ES-I3 (cell line): Measurements from ENCODE around the gene NAP1L5.

Source experiments
- H3K36me3 ChIP-seq: 2 replicates; pipeline ENCODE4 v1.6.1; 2013; ENCODE audit warnings: mild to moderate bottlenecking, low read length, control low read depth, moderate library complexity; ENCODE audit not compliant: insufficient read depth
- H3K4me1 ChIP-seq: 2 replicates; pipeline ENCODE4 v1.6.1; 2013; ENCODE audit warnings: mild to moderate bottlenecking, control low read depth, low read length; ENCODE audit not compliant: insufficient read depth
- H3K9ac ChIP-seq: 2 replicates; pipeline ENCODE4 v1.6.1; 2013; ENCODE audit warnings: low read depth, mild to moderate bottlenecking, low read length, moderate library complexity
- H3K9me3 ChIP-seq: 2 replicates; pipeline ENCODE4 v1.6.1; 2013; ENCODE audit warnings: mild to moderate bottlenecking, low read length, moderate library complexity; ENCODE audit not compliant: control insufficient read depth, insufficient read depth

NAP1L5 gene

GRCh38 chr4:88731381-88731780 lies 33.8 kb upstream of the NAP1L5 start:
- H3K36me3 ChIP-seq: peaks cover 8% of the 10 kb centered on the region; the same call in 1 of the 2 replicates

GRCh38 chr4:88730811-88731210 lies 33.2 kb upstream of the NAP1L5 start:
- Histone ChIP-seq H3K9me3 (no peaks in the 10 kb centered on the region), H3K4me1 (no peaks in the 10 kb centered on the region), H3K9ac (no peak overlapping the region), H3K36me3 (0 out of 2 replicates have a peak, but pooled peaks cover 7% of the 10 kb centered on the region)

More at GRCh38 chr4:88731381-88731780, 33.8 kb upstream of the NAP1L5 start:
- Histone ChIP-seq H3K4me1 (no peaks in the 10 kb centered on the region), H3K9me3 (no peaks in the 10 kb centered on the region), H3K9ac (no peak overlapping the region)

DNA sequence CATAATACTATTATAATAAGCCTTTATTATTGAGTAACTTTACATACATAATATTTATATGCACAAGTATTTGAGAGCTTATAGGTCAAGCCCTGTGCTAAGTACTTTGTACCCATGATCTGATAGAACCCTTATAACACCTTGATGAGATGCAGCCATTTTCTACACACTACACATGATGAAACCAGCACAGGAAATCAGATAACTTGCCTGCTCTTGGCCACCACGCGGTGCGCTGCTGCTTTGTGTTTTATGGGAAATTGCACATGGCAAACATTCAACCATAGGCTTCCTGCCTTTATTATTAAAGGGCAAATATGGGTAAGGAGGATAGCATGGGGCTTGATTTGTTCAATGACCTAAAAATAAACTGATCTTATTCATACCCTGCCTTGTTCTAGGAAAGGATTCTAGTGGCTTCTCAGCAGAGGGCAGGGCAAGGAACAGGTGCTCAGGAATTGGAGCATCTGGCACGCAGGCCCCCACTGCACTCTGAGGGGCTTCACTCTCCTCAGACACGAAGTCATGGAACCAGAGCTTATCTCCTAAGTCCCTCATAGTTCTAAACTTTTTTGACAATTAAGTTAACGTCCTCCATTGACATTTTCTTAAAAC lies 31.6 kb upstream of the NAP1L5 start:
- Histone ChIP-seq H3K9me3 (no peaks in the 10 kb centered on the region), H3K9ac (no peak overlapping the region), H3K36me3 (0 out of 2 replicates have a peak, but pooled peaks cover 7% of the 10 kb centered on the region), H3K4me1 (peaks cover 6% of the 10 kb centered on the region; the same call in 1 of the 2 replicates)

- H3K4me1 ChIP-seq: peaks cover 6% of the 10 kb centered on the region; the same call in 1 of the 2 replicates
- 0 out of 2 replicates have a peak, but pooled peaks cover 7% of the 10 kb centered on the region for H3K36me3 ChIP-seq
- H3K9me3 ChIP-seq: no peaks in the 10 kb centered on the region
- no peak overlapping the region for H3K9ac ChIP-seq
Measured at GRCh38 chr4:88728146-88728545, 30.5 kb upstream of the NAP1L5 start.

DNA sequence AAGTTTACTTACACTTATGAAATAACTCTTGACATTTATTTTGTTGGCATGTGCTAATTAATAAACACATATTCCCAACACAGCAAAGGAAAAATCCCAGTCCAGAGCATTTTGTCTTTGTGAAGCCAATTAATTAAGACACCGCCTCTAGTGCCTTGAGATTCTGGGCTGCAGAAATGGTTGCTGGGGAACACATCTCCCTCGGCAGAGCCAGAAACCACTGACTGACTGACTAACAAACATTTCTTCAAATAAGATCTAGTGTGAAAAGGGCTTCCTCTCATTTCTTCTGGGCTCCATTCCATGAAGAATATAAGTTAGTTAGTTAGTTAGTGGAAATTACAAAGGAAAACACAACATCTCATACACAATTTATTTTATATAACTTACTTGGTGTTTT lies 28.4 kb upstream of the NAP1L5 start:
- Histone ChIP-seq H3K9me3 (no peaks in the 10 kb centered on the region), H3K9ac (no peak overlapping the region), H3K4me1 (peaks cover 6% of the 10 kb centered on the region; the same call in 1 of the 2 replicates), H3K36me3 (0 out of 2 replicates have a peak, but pooled peaks cover 7% of the 10 kb centered on the region)

DNA sequence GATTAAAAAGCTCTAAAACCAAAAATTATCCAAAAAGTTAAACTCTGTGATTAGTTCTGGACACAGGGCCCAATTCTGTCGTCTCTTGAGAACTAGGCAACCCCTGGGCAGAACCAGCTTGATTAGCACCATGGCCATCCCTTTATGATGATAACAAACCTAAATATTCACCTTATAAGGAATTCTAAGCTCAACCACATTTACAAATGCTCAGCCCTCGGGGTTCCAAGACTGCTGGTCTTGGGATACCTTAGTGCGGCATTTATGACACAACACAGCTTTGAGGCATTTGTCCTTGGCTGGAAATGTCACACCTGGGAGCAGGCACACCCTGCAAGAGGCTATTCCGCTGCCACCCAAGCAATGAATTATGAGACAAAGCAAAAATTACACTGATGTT lies 27.5 kb upstream of the NAP1L5 start:
- Histone ChIP-seq H3K9me3 (no peaks in the 10 kb centered on the region), H3K4me1 (peaks cover 6% of the 10 kb centered on the region; the same call in 1 of the 2 replicates), H3K36me3 (0 out of 2 replicates have a peak, but pooled peaks cover 7% of the 10 kb centered on the region), H3K9ac (no peak overlapping the region)

DNA sequence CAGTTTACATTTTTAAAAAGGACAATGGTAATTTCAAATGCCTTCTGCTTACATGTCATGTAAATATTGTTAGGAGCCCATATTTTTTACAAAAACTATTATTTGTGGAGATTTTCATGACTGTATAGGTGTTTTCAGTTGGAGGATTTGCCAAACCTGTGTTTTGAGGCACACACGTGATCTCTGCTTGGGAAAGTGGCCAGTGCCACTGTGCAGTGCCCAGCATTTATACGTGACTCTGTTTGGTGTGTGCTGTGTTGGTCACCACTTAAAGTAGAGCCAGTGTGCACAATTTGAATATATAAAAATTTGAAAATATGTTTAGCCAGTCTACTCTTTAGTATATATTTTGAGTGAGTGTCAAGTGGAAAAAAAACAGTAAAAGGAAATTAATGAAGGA lies 26.8 kb upstream of the NAP1L5 start:
- H3K9me3 ChIP-seq: no peaks in the 10 kb centered on the region
- H3K36me3 ChIP-seq: 0 out of 2 replicates have a peak, but pooled peaks cover 7% of the 10 kb centered on the region
- H3K9ac ChIP-seq: no peak overlapping the region
- H3K4me1 ChIP-seq: peaks cover 6% of the 10 kb centered on the region; the same call in 1 of the 2 replicates

- Histone ChIP-seq H3K36me3 (0 out of 2 replicates have a peak, but pooled peaks cover 4% of the 10 kb centered on the region), H3K9me3 (peaks cover 4% of the 10 kb centered on the region; the same call in 1 of the 2 replicates), H3K4me1 (peaks cover 6% of the 10 kb centered on the region; the same call in 1 of the 2 replicates), H3K9ac (no peak overlapping the region)
Measured at GRCh38 chr4:88722828-88723227, 25.2 kb upstream of the NAP1L5 start.

DNA sequence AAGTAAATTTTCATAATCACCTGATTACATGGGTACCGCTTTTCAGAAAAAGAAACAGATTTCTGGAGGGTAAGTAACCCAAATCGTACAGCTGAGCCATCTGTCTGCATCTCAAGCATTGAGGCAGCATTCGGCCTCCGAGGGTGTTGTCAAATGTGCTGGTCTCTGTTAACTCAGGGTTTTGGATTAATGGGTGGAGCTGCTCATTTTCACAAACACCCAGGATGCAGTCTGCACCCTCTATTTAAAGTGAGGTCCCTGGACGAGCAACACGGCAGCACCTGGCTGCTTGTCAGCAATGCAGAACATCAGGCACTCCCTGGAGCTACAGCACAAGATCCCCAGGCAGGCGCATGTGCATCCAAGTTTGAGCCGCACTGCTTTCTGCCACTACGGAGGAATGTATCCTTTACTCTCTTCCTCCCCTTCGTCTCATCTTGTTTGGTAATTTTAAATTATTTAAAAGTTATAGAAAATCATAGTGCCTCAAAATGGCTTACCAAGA lies 24.7 kb upstream of the NAP1L5 start:
- Histone ChIP-seq H3K9me3 (peaks cover 4% of the 10 kb centered on the region; the same call in 1 of the 2 replicates), H3K9ac (no peak overlapping the region), H3K36me3 (no peaks in the 10 kb centered on the region), H3K4me1 (peaks cover 6% of the 10 kb centered on the region; the same call in 1 of the 2 replicates)

GRCh38 chr4:88720451-88721428 lies 23.1 kb upstream of the NAP1L5 start:
- Histone ChIP-seq H3K36me3 (no peaks in the 10 kb centered on the region), H3K4me1 (peaks cover 6% of the 10 kb centered on the region; the same call in 1 of the 2 replicates), H3K9me3 (peaks cover 5% of the 10 kb centered on the region), H3K9ac (no peak overlapping the region)

- no peaks in the 10 kb centered on the region for H3K36me3 ChIP-seq
- peaks cover 5% of the 10 kb centered on the region for H3K9me3 ChIP-seq
- H3K9ac ChIP-seq: no peak overlapping the region
- no peaks in the 10 kb centered on the region for H3K4me1 ChIP-seq
Measured at GRCh38 chr4:88719381-88719780, 21.8 kb upstream of the NAP1L5 start.

- H3K4me1 ChIP-seq: no peaks in the 10 kb centered on the region
- H3K9ac ChIP-seq: no peak overlapping the region
- no peaks in the 10 kb centered on the region for H3K36me3 ChIP-seq
- H3K9me3 ChIP-seq: peaks cover 5% of the 10 kb centered on the region
Measured at GRCh38 chr4:88718098-88718497, 20.5 kb upstream of the NAP1L5 start.

DNA sequence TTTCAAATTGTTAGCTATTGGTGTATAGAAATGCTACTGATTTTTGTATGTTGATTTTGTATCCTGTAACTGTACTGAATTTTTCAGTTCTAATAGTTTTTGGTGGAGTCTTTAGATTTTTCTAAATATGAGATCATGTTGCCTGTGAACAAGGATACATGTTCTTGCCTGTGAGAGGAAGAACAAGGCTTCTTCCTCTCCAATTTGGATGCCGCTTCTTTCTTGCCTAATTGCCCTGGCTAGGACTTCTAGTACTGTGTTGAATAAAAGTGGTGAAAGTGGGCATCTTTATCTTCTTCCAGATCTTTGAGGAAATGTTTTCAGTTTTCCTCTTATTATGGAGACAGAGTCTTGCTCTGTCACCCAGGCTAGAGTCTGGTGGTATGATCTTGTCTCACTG lies 16.2 kb upstream of the NAP1L5 start:
- Histone ChIP-seq H3K36me3 (no peaks in the 10 kb centered on the region), H3K9ac (no peak overlapping the region), H3K4me1 (no peaks in the 10 kb centered on the region), H3K9me3 (peaks cover 5% of the 10 kb centered on the region)

GRCh38 chr4:88709989-88710388 lies 12.4 kb upstream of the NAP1L5 start:
- Histone ChIP-seq H3K4me1 (no peaks in the 10 kb centered on the region), H3K9ac (no peak overlapping the region), H3K9me3 (no peaks in the 10 kb centered on the region), H3K36me3 (no peaks in the 10 kb centered on the region)
